Kidney tubule cell (primary cell): Measurements from ENCODE around the gene ARHGAP45.
A peak's percentile ranks its signal among the peaks of the same experiment; 100 is the strongest.

Experiments
- DNase-seq: peaks from one replicate; pipeline ENCODE4 v3.0.0-alpha.2; 2018; ENCODE audit warnings: low spot score

The ARHGAP45 gene

GRCh38 chr19:1038978-1039645 is 27.9 kb upstream of the ARHGAP45 start:
- no peak for DNase-seq

- peak; percentile 99 for DNase-seq
These were observed 27.1 kb upstream of the ARHGAP45 start, which contains the start of gene ABCA7 for GRCh38 chr19:1039646-1040475. Gene ABCA7 (plus strand): TSS chr19:1040107. CDS start chr19:1041362, 1,255 bp downstream.

- DNase-seq = peak; percentile 93
These were observed 26.3 kb upstream of the ARHGAP45 start for GRCh38 chr19:1040476-1041271.

- no peak for DNase-seq
These were observed 25.6 kb upstream of the ARHGAP45 start for GRCh38 chr19:1041272-1041834.

GRCh38 chr19:1041835-1042685 is 24.9 kb upstream of the ARHGAP45 start:
- no peak for DNase-seq

- DNase-seq = no peak
These were observed 24.1 kb upstream of the ARHGAP45 start for GRCh38 chr19:1042689-1043511.

- DNase-seq = peak; percentile 55
These were observed 21.7 kb upstream of the ARHGAP45 start for GRCh38 chr19:1045247-1045603.

GRCh38 chr19:1046117-1046626 is 20.8 kb upstream of the ARHGAP45 start:
- no peak for DNase-seq

- DNase-seq = no peak
These were observed 19.9 kb upstream of the ARHGAP45 start for GRCh38 chr19:1046836-1047695.

GRCh38 chr19:1047696-1048147 is 19.2 kb upstream of the ARHGAP45 start:
- no peak for DNase-seq

- DNase-seq = no peak
These were observed 17.9 kb upstream of the ARHGAP45 start for GRCh38 chr19:1049106-1049505.

- no peak for DNase-seq
These were observed 17.2 kb upstream of the ARHGAP45 start for GRCh38 chr19:1049800-1050199.

- no peak for DNase-seq
These were observed 15.8 kb upstream of the ARHGAP45 start for GRCh38 chr19:1050989-1051788.

GRCh38 chr19:1051791-1052190 is 15.2 kb upstream of the ARHGAP45 start:
- DNase-seq = no peak

GRCh38 chr19:1052349-1052975 is 14.5 kb upstream of the ARHGAP45 start:
- no peak for DNase-seq

GRCh38 chr19:1053176-1054101 is 13.5 kb upstream of the ARHGAP45 start:
- DNase-seq = no peak
